H54 (cell line): ENCODE results near the gene SPCS2.
A peak's percentile ranks its signal among the peaks of the same experiment; 100 is the strongest.
"Not testable (repeated sequence)": the region's sequence is repeated elsewhere in the genome, so short reads cannot be mapped to it uniquely, and the experiment has no call there.

Experiments
- DNase-seq: peaks from one replicate; pipeline ENCODE4 v3.0.0; 2011; ENCODE audit warnings: low spot score, mixed read lengths; ENCODE audit not compliant: insufficient read length
- FAIRE-seq: peaks from 3 replicates; lab custom pipeline; 2011; peaks lifted over from hg19 to GRCh38; lab: Jason Lieb, UNC
- POLR2A ChIP-seq: IDR thresholded peaks from 2 replicates; pipeline ENCODE4 v1.6.1; 2011; ENCODE audit warnings: low read depth, mild to moderate bottlenecking, low read length

The SPCS2 gene

DNA sequence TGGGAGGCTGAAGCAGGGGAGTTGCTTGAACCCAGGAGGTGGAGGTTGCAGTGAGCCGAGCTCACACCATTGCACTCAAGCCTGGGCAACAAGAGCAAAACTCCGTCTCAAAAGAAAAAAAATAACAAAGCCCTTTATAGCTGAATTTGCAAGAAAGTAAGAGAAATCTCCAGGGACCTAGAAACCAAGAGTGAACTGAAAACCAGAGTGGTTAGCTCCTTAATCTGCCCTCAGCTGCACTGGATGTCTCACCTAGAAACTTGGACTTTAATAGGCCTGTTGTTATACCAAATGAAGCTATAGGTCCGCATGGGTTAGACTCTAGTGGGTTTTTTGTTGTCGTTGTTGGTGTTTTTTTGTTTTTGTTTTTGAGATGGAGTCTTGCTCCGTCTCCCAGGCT lies 43.8 kb downstream of the SPCS2 start:
- DNase-seq (no peak), FAIRE-seq (no peak)
- TF ChIP-seq POLR2A, result no peak

DNA sequence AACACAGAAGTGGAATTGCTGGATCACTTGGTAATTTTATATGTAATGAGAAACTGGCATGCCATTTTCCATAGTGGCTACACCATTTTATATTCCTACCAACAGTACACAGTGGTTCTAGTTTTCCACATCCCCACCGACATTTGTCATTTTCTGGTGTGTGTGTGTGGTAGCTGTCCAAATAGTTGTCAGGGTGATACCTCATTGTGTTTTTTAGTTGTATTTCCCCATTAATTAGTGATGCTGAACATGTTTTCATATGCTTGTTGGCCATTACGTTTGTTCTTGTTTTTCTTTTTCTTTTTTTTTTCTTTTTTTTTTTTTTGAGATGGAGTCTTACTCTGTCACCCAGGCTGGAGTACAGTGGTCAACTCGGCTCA lies 51.9 kb downstream of the SPCS2 start:
- FAIRE-seq (no peak), DNase-seq (no peak)
- TF ChIP-seq POLR2A, result no peak

DNA sequence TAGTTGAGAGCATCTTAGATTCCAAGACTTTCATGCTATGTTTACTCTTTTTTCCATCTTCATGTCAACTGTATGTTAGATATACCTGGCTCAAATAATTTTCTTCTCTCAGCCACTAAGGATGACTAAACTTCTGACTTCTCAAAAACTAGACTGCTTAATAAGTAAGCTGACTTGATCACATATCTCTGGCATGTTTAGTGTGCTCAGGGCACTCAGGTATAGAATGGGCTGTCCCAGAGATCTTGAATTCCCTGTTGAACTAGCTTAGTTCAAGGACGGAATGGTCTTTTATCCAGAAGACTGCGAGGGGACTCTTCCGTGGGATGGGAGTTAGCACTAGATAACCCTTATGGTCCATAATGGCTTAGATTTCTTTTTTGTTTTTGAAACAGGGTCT lies 52.6 kb downstream of the SPCS2 start:
- no peak for TF ChIP-seq POLR2A
- DNase-seq, result no peak
- FAIRE-seq, result no peak

DNA sequence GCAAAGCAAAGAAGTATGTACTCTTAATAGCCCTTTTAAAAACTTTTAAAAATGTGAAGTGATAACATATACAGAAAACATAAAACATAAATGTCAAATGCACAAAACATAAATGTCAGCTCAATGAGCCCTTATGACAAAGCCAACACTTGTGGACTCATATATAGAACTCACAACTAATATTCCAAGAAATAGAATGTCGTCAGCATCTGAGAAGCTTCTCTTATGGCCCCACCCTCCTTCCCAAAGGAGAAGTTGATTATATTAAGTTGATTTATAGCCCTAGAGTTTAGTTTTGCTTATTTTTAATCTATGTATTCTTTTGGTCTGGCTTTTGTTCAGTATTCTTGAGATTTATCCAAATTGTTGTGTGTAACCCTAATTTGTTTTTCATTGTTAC lies 53.5 kb downstream of the SPCS2 start:
- TF ChIP-seq POLR2A, result no peak
- DNase-seq (no peak), FAIRE-seq (no peak)

DNA sequence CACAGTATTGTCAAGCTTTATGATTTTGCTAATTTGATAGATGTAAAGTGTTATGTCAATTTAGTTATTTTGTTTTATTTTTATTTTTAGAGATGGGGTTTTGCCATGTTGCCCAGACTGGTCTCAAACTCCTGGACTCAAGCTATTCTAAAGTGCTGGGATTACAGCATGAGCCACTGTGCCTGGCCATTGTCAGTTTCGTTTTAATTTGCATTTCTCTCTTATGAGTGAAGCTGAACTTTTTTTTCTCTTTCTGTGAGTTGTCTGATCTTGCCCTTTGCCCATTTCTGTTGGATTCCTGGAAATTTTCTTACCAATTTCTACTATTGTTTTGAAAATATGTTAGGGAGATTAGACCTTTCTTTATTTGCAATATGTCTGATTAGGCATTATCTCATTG lies 55.1 kb downstream of the SPCS2 start:
- DNase-seq (no peak), FAIRE-seq (no peak)
- TF ChIP-seq POLR2A, result no peak

DNA sequence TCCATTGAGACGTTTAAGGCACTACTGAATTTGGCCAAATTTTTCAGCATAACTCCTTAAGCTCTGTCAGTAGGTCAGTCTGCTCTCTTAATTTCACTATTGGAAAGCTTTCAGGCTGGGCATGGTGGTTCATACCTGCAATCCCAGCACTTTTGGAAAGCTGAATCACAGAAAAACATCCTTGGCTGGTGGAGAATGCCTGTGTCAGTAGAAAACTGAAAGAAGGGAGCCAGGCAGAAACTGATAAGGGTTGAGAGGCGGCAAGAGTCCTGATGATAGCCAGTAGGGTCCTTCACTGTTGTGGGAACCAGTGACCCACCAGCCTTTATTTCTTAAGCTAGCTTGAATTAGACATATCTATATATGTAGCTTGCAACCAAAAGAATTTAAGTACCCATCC lies 62.3 kb downstream of the SPCS2 start:
- DNase-seq (no peak), FAIRE-seq (no peak)
- TF ChIP-seq POLR2A, result no peak

DNA sequence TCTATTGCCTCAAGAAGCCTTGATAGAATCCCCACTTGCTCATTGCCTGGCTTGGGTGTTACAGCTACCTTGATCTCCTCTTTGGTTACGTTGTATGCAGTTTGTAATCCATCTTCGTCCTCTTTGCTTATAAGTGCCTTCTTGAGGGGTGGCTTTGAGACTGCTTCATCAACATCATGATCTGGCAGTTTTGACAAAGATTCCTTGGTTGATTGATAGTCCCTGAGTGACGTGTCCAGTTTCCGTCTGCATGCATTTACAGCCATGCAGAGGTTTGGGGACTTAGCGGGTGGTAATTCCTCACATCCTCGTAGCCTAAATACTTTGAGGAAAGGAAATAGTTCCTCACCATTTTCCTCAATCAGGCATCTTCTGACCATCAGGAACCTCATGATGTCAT lies 62.8 kb downstream of the SPCS2 start:
- DNase-seq (no peak), FAIRE-seq (no peak)
- TF ChIP-seq POLR2A, result no peak

DNA sequence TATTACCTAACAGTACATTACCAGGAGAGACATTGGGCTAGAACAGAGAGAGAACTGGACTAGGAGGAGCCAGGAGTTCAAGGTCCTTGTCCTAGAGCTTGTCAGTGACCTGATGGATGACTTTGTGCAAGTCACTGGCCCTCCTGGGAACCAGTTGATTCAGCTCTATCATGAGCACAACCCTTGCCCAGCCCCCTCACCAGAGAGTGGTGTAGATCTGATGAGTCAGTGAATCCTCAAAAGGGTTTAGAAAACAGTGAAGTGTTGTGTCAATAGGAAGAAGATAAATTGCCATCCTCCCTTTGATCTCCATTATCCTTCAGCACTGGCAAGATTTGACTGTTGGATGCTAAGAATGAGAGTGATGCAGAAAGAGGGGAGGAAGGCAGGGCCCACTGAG lies 64.0 kb downstream of the SPCS2 start:
- DNase-seq, result no peak
- no peak for FAIRE-seq
- no peak for TF ChIP-seq POLR2A

DNA sequence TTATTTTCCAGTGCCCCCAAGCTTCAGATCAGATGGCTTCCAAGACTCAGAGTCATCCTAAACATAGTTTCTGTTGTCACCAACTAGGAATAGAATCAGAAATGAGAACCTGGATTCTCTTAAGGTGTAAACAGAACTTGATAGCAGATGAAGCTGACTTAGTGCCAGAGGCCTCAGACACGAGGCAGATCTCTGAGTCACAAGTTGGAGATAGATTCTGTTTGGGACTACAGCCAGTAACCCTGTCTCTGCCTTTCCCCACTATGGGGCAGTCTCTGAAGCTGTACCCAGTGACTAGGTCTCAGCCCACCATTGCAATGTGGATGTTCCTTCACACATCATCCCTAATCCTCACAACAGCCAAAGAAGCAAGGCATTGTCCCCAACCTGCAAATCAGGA lies 65.1 kb downstream of the SPCS2 start:
- DNase-seq (no peak), FAIRE-seq (peak; percentile 41)
- no peak for TF ChIP-seq POLR2A

DNA sequence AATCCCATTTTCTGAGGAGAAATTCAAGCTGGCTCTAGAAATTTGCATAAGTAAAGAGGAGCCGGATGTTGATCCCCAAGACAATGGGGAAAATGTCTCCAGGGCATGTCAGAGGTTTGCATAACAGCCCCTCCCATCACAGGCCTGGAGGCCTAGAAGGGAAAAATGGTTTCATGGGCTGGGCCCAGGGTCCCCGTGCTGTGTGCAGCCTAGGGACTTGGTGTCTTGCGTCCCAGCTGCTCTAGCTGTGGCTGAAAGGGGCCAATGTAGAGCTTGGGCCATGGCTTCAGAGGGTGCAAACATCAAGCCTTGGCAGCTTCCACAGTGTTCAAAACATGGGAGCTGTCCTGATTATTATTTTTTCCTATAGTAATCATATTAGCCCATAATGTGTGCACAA lies 70.1 kb downstream of the SPCS2 start:
- FAIRE-seq, DNase-seq: not testable (repeated sequence)

DNA sequence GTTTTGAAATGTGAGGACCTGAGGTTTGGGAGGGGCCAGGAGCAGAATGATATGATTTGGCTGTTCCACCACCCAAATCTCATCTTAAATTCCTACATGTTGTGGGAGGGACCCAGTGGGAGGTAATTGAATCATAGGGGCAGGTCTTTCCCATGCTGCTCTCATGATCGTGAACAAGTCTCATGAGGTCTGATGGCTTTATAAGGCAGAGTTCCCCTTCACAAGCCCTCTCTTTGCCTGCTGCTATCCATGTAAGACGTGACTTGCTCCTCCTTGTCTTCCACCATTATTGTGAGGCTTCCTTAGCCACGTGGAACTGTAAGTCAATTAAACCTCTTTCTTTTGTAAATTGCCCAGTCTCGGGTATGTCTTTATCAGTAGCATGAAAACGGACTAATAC lies 71.3 kb downstream of the SPCS2 start:
- not testable (repeated sequence) for DNase-seq, FAIRE-seq

DNA sequence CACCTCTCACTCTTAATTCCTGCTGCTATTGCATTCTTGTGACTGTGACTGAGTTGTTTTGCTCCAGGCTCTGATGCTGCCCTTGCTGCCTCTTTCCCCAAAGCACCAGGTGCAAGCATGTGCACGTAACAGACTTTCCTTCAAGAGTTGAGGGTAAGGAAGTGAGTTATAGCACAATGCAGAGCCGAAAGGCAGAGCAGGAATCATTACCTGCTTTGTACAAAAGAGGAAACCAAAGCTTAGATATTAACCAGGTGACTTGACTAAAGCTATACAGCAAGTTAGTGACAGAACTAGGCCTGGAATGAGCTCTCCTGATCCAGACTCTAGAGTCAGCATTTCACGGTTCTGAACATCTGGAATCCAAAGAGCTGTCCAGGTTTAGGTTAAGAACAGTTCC lies 73.2 kb downstream of the SPCS2 start:
- no peak for TF ChIP-seq POLR2A
- FAIRE-seq (no peak), DNase-seq (no peak)

DNA sequence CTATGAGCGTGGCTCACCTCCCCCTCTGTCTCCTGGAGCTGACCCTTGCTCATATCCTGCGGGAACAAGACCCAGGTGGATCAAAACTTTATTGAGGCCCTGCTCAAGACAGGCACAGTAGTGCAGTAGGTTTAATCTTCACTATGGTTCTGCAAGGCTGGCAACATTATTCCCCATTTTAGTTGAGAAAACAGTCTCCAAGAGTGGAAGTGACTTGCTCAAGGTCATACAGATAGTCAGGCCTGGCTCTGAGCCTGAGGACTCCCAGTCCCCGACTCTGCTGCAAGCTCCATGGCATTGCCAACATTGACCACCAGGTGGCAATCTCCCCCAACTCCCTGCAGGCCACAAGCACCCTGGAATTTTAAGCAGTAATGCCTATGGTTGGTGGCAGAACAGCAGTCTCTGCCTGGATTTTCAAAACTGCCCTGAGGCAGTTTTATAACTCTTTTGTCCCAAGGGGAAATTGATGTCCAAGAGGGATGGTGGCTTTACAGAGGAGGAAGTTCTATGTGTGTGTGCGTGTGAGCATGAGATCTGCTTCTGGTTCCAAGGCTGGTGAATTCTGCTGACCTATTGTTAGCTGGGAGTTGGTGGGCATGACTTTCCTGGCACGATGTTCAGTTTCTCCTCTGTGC lies 73.8 kb downstream of the SPCS2 start:
- FAIRE-seq (no peak), DNase-seq (peak; percentile 66)
- no peak for TF ChIP-seq POLR2A

DNA sequence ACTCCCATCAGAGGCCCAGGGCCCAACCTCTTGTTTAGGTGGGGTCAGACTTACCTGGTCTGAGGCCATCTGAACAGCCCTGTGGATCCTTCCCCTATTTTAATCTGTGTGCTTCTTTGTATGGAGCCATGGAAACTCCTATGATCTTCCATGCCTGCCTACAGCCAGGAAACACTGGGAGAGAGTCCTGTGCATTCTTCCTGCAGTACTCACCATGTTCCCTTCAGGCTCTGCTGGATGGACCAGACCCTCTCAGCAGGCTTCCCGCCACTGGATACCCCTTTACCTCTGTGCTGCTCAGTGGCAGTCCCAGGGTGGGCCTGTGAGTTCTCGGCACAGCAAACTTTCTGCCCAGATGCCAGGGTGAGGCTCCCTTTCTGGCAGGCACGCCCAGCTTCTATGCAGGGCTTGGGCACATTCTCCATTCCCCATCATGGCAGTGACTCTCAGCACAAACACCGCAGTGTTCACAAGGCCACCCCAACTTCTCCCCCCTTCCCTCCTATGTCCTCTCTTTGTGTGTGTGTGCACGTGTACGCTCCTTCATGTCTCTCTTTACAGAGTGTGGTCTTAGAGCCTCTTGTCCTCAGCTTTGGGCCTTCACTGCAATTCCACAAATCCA lies 74.5 kb downstream of the SPCS2 start:
- no peak for TF ChIP-seq POLR2A
- FAIRE-seq, result no peak

DNA sequence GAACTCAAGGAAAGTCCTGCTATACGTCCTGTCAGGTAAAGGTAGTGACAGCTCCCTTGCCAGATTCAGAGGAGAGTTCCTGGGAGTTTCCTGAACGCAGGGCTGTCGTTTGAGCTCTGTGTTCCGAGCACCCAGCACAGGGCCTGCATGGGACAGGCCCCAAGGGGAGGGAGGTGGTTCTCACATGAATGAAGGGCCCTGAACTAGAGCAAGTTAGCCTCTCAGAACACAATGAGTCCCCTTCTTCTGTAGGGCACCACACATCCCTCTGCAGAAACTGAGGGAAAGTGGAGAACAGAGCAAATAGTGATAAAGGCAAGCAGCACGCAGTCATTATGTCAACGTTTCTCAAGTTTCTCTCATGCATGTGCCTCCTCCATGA lies 75.0 kb downstream of the SPCS2 start:
- FAIRE-seq, result no peak
- no peak for TF ChIP-seq POLR2A

More for the DNA sequence above, 74.5 kb downstream of the SPCS2 start:
- DNase-seq, result no peak

More for the DNA sequence above, 75.0 kb downstream of the SPCS2 start:
- no peak for DNase-seq
